SU-DHL-6 (cell line): ENCODE data around the gene IL1A.

ENCODE experiments used
- CTCF ChIP-seq: fragments of 200-600 bp; sonication (generic); IDR thresholded peaks from one replicate; pipeline ENCODE4 v1.5.1; 2017; ENCODE audit warnings: antibody characterized with exemption, mild to moderate bottlenecking, low read length, moderate library complexity; ENCODE audit not compliant: insufficient read depth, poor library complexity, severe bottlenecking
- EZH2phosphoT487 ChIP-seq: fragments of 200-600 bp; sonication (generic), shearing (Covaris generic); conservative IDR thresholded peaks from 2 replicates; pipeline ENCODE4 v1.6.1; 2018; ENCODE audit warnings: mild to moderate bottlenecking, antibody characterized with exemption, low read length, moderate library complexity, mixed read lengths

GRCh38 chr2:112731479-112731878 is 52.8 kb downstream of the IL1A start:
- TF ChIP-seq CTCF (no peak), EZH2phosphoT487 (no peak)
